Body of pancreas (tissue), 4 donors: ENCODE measurements around the gene STX18.

ENCODE experiments used
- CTCF ChIP-seq, 7 experiments: fragments of 450-650 bp in 4 of 7; fragments of 200-600 bp in 3 of 7; sonication (generic) in 3 of 7; IDR thresholded peaks; one replicate each; pipeline ENCODE4 v1.5.1; 2016 to 2019; ENCODE audit warnings: antibody characterized with exemption in 7 of 7
- POLR2A ChIP-seq, 3 donors: fragments of 450-650 bp; IDR thresholded peaks; one replicate each; pipeline ENCODE4 v1.6.1; 2016; ENCODE audit warnings: antibody characterized with exemption in 3 of 3, mild to moderate bottlenecking in 2 of 3

DNA sequence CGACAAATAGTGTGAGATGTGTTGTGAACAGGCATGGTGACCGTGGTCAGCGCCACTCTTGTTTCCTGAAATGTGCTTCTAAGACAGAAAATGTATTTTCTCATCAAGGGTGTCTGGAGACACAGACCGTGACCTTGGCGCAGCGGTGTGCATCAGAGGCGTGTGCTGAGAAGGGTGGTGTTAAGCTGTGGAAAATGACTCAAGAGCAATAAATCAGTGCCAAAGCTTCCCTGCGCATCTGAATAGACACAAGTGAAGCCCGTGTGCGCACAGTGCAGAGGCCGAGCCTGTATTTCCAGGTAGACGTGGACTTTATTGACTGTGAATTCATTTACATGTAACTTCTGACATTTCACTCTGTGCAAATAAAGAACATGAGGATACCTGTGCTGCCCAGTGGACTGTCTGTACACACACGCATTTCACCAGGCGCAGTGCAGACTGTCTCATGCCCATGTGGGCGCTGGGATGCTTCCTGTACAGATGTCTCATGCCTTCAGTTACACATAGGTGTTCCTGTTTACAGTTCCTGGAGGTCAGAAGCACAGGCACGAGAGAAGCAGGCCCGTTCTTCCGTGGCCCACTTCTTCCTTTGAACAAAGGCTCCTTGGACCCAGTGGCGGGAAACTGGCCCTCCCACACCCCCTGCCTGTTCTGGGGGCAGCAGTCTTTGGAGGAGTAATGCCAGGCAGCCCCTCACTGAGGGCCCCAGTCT, 123.0 kb downstream of the STX18 start:
- TF ChIP-seq POLR2A (IDR thresholded peaks at IDR 0.05) (no peak), CTCF (IDR thresholded peaks at IDR 0.05) (no peak)
